Neural cell (in vitro differentiated cells): ENCODE measurements around the gene NBEA.

Source experiments
- EZH2 ChIP-seq: fragments of 200-600, 300-800 bp; shearing (Covaris generic), sonication (generic); IDR thresholded peaks from 2 replicates; pipeline ENCODE4 v1.6.1; 2014; ENCODE audit warnings: antibody characterized with exemption, low read length, borderline replicate concordance, mild to moderate bottlenecking; ENCODE audit not compliant: insufficient read depth, poor library complexity, severe bottlenecking
- MXI1 ChIP-seq: fragments of 450-650 bp; conservative IDR thresholded peaks from 2 replicates; pipeline ENCODE4 v1.6.1; 2014; ENCODE audit warnings: antibody characterized with exemption, mild to moderate bottlenecking; ENCODE audit not compliant: poor library complexity, severe bottlenecking
- TF ChIP-seq, protein P1 (sequence below): fragments of 450-650 bp; IDR thresholded peaks from 2 replicates; pipeline ENCODE4 v1.5.1; 2014; ENCODE audit warnings: antibody characterized with exemption, mild to moderate bottlenecking, moderate library complexity; ENCODE audit not compliant: poor library complexity, severe bottlenecking
- TF ChIP-seq, protein P2 (sequence below): IDR thresholded peaks from 2 replicates; pipeline ENCODE4 v1.6.1; 2012; ENCODE audit warnings: borderline replicate concordance

DNA sequence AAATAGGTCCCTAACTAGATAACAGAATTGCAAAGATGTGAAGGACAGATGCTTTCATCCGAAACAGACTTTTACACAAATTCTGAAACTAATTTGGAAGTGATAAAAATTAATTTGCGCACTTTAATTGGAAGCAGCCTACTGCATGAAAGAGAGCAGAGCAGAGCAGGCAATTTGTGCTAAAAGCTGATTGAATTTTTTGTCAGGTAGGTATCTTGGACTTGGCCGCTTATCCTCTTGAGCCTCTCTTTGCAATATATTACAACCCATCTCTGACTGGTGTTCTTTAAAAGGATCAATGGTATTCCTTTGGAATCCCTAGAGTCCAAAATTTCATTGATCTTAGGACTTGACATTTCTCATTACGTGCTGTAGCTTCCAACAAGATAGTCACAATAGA, 717.7 kb downstream of the NBEA start:
- TF ChIP-seq EZH2 (no peak), MXI1 (no peak)
- TF ChIP-seq, protein P1, sequence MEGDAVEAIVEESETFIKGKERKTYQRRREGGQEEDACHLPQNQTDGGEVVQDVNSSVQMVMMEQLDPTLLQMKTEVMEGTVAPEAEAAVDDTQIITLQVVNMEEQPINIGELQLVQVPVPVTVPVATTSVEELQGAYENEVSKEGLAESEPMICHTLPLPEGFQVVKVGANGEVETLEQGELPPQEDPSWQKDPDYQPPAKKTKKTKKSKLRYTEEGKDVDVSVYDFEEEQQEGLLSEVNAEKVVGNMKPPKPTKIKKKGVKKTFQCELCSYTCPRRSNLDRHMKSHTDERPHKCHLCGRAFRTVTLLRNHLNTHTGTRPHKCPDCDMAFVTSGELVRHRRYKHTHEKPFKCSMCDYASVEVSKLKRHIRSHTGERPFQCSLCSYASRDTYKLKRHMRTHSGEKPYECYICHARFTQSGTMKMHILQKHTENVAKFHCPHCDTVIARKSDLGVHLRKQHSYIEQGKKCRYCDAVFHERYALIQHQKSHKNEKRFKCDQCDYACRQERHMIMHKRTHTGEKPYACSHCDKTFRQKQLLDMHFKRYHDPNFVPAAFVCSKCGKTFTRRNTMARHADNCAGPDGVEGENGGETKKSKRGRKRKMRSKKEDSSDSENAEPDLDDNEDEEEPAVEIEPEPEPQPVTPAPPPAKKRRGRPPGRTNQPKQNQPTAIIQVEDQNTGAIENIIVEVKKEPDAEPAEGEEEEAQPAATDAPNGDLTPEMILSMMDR, result no peak
- TF ChIP-seq, protein P2, sequence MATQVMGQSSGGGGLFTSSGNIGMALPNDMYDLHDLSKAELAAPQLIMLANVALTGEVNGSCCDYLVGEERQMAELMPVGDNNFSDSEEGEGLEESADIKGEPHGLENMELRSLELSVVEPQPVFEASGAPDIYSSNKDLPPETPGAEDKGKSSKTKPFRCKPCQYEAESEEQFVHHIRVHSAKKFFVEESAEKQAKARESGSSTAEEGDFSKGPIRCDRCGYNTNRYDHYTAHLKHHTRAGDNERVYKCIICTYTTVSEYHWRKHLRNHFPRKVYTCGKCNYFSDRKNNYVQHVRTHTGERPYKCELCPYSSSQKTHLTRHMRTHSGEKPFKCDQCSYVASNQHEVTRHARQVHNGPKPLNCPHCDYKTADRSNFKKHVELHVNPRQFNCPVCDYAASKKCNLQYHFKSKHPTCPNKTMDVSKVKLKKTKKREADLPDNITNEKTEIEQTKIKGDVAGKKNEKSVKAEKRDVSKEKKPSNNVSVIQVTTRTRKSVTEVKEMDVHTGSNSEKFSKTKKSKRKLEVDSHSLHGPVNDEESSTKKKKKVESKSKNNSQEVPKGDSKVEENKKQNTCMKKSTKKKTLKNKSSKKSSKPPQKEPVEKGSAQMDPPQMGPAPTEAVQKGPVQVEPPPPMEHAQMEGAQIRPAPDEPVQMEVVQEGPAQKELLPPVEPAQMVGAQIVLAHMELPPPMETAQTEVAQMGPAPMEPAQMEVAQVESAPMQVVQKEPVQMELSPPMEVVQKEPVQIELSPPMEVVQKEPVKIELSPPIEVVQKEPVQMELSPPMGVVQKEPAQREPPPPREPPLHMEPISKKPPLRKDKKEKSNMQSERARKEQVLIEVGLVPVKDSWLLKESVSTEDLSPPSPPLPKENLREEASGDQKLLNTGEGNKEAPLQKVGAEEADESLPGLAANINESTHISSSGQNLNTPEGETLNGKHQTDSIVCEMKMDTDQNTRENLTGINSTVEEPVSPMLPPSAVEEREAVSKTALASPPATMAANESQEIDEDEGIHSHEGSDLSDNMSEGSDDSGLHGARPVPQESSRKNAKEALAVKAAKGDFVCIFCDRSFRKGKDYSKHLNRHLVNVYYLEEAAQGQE, result no peak
